Lower leg skin (tissue), 4 donors: ENCODE results near the gene PTPN7. TPM values are rescaled to one million over a fixed set of nuclear protein-coding genes. Genes with fewer than 3 reads are reported as not detected.

Experiments used
- DNase-seq, 2 donors: peaks; one replicate each; pipeline ENCODE4 v3.0.0-alpha.2; 2019; ENCODE audit warnings: low spot score in 2 of 2
- H3K4me3 ChIP-seq: fragments of 200-600 bp; sonication (generic); 2 replicates; pipeline ENCODE4 v1.5.1; 2017; ENCODE audit warnings: mild to moderate bottlenecking, low read depth; ENCODE audit not compliant: poor library complexity, severe bottlenecking
- POLR2A ChIP-seq, 2 donors: fragments of 450-650 bp; IDR thresholded peaks; one replicate each; pipeline ENCODE4 v1.6.1; 2016 to 2017; ENCODE audit warnings: antibody characterized with exemption in 2 of 2, mild to moderate bottlenecking in 1 of 2, moderate library complexity in 1 of 2
- WGBS, 2 donors: methylation state at CpG; one replicate each; pipeline ENCODE4 v1.1.5; 2018; 5-methylcytosine and 5-hydroxymethylcytosine counted together
- intact Hi-C: fragments of 100-400 bp; cut with DNase I; formaldehyde crosslinking; loops from one replicate; pipeline ENCODE4 v1.15.0; 2023; ENCODE audit warnings: low total_unique reads
- total RNA-seq, 4 donors: library from RNA; depleted of rRNA; stranded (reverse); fragments of >200 nt; gene quantifications; one replicate each; pipeline ENCODE4 v1.1.0, GENCODE V29; 2016
- TF ChIP-seq, protein P1 (sequence below), 3 donors: fragments of 450-650 bp; IDR thresholded peaks; one replicate each; pipeline ENCODE4 v1.5.1; 2016; ENCODE audit warnings: antibody characterized with exemption in 3 of 3, mild to moderate bottlenecking in 3 of 3, moderate library complexity in 2 of 3

Gene PTPN7
- total RNA-seq, 4 donors from 2014 or later: 1.6 to 2.4 (median 2.2) TPM

- TF ChIP-seq, protein P1, sequence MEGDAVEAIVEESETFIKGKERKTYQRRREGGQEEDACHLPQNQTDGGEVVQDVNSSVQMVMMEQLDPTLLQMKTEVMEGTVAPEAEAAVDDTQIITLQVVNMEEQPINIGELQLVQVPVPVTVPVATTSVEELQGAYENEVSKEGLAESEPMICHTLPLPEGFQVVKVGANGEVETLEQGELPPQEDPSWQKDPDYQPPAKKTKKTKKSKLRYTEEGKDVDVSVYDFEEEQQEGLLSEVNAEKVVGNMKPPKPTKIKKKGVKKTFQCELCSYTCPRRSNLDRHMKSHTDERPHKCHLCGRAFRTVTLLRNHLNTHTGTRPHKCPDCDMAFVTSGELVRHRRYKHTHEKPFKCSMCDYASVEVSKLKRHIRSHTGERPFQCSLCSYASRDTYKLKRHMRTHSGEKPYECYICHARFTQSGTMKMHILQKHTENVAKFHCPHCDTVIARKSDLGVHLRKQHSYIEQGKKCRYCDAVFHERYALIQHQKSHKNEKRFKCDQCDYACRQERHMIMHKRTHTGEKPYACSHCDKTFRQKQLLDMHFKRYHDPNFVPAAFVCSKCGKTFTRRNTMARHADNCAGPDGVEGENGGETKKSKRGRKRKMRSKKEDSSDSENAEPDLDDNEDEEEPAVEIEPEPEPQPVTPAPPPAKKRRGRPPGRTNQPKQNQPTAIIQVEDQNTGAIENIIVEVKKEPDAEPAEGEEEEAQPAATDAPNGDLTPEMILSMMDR (IDR thresholded peaks at IDR 0.05): no peak
- TF ChIP-seq POLR2A (IDR thresholded peaks at IDR 0.05): no peak
- intact Hi-C loops: no loop called here
- DNase-seq: no peak
- no peak overlapping the region for H3K4me3 ChIP-seq
- WGBS, 2 donors: 33 to 36% methylated on average over 8 of the region's 8 CpGs
These were observed 4.9 kb downstream of the PTPN7 start for GRCh38 chr1:202155478-202156021.

DNA sequence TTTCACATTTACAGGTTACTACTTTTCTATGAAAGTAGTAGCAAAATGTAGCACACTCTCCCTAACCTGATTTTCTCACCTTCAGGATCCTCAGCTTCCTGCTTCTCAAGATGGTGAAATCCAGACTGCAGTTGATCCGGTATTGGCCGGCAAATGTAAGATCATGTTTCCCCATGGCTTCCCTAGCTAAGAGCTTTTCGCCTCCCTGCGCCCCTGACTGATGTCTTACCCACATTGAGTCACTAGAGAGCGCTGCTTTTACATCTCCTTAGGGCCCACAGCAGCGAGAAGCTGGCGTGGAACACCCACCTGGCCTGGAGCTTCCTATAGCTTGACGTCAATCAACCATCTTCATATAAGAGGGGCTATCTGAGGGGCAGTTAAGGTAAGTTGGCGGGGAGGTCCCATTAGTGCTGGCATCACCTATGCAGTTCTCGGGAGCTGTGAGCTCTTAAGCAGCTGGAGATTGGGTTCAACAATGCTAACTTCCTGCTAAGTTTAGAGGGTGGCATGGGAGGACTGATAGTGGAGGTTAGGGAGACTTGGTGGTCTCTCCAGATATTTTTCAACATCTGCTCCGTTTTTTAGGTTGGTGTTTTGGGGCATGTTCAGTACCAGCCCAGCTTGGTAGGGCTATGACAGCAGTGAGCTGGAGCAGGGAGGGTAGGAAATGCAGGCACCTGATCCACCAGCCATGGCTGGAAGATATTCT lies 5.5 kb downstream of the PTPN7 start:
- H3K4me3 ChIP-seq: no peak overlapping the region
- 39 to 43% methylated on average over 11 of the region's 11 CpGs for WGBS, 2 donors
- DNase-seq: no peak
- intact Hi-C loops: no loop called here
- TF ChIP-seq, protein P1 (IDR thresholded peaks at IDR 0.05): no peak
- no peak for TF ChIP-seq POLR2A (IDR thresholded peaks at IDR 0.05)

- TF ChIP-seq, protein P1 (IDR thresholded peaks at IDR 0.05): no peak
- TF ChIP-seq POLR2A (IDR thresholded peaks at IDR 0.05): no peak
- no peak overlapping the region for H3K4me3 ChIP-seq
- intact Hi-C loops: no loop called here
- WGBS, 2 donors: 89% methylated on average over 8 to 10 of the region's 10 CpGs
- no peak for DNase-seq
These were observed 6.1 kb downstream of the PTPN7 start for GRCh38 chr1:202154148-202154765.

DNA sequence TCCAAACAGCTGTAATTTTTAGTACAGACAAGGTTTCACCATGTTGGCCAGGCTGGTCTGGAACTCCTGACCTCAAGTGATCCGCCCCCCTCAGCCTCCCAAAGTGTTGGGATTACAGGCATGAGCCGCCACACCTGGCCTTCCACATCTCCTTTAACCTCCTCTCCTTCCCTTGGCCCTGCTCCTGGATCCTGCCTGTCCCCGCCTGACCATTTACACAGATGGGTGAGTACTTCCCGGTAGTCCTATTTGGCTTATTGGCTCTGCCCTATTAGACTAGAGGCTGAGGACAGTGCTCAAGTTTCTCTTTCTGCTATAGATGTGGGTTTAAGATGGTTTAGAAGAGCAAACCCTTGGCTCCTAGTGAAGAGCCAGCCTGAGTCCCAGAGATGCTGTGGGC lies 7.1 kb downstream of the PTPN7 start:
- intact Hi-C loops: no loop called here
- H3K4me3 ChIP-seq: no peak overlapping the region
- 91 to 99% methylated on average over 4 of the region's 4 CpGs for WGBS, 2 donors
- DNase-seq: no peak
- TF ChIP-seq, protein P1 (IDR thresholded peaks at IDR 0.05): no peak
- no peak for TF ChIP-seq POLR2A (IDR thresholded peaks at IDR 0.05)

GRCh38 chr1:202152399-202152798 lies 8.0 kb downstream of the PTPN7 start:
- intact Hi-C loops: no loop called here
- 91 to 94% methylated on average over 8 to 10 of the region's 10 CpGs for WGBS, 2 donors
- no peak for TF ChIP-seq POLR2A (IDR thresholded peaks at IDR 0.05)
- TF ChIP-seq, protein P1 (IDR thresholded peaks at IDR 0.05): no peak
- no peak for DNase-seq
- no peak overlapping the region for H3K4me3 ChIP-seq
